SK-N-SH treated with all-trans-retinoic acid at 6 μM for 48 hours (cell line): Measurements from ENCODE around the gene LRRTM3.

ENCODE experiments used
- ATAC-seq: fragments of 200-7000 bp; cut with Tn5 transposase; 3 replicates; pipeline ENCODE4 v1.9.1; 2020; ENCODE audit warnings: mild to moderate bottlenecking, moderate library complexity
- ARNTL ChIP-seq: fragments of 450-650 bp; formaldehyde crosslinking; IDR thresholded peaks from 2 replicates; pipeline ENCODE4 v1.5.0; 2020; ENCODE audit warnings: low read depth, mild to moderate bottlenecking, moderate library complexity, borderline replicate concordance
- BACH2 ChIP-seq: fragments of 250-450 bp; sonication (Bioruptor Pico); IDR thresholded peaks from 2 replicates; pipeline ENCODE4 v1.9.0; 2021; ENCODE audit warnings: mild to moderate bottlenecking, borderline replicate concordance
- CREB5 ChIP-seq: fragments of 250-450 bp; sonication (Bioruptor Pico); IDR thresholded peaks from 2 replicates; pipeline ENCODE4 v1.5.1; 2020; ENCODE audit warnings: low read depth, mild to moderate bottlenecking, moderate library complexity
- CSDC2 ChIP-seq: fragments of 250-450 bp; sonication (Bioruptor Pico); IDR thresholded peaks from 2 replicates; pipeline ENCODE4 v1.5.0; 2020; ENCODE audit warnings: mild to moderate bottlenecking, moderate library complexity
- CSRNP3 ChIP-seq: fragments of 250-450 bp; sonication (Bioruptor Pico); IDR thresholded peaks from 2 replicates; pipeline ENCODE4 v1.5.1; 2021; ENCODE audit warnings: mild to moderate bottlenecking, moderate library complexity
- ESRRG ChIP-seq: fragments of 250-450 bp; sonication (Bioruptor Pico); IDR thresholded peaks from 2 replicates; pipeline ENCODE4 v1.6.1; 2021; ENCODE audit warnings: mild to moderate bottlenecking
- GLIS3 ChIP-seq: fragments of 250-450 bp; sonication (Bioruptor Pico); IDR thresholded peaks from 2 replicates; pipeline ENCODE4 v1.5.0; 2020; ENCODE audit warnings: mild to moderate bottlenecking, moderate library complexity
- ISL1 ChIP-seq: fragments of 250-450 bp; sonication (Bioruptor Pico); IDR thresholded peaks from 2 replicates; pipeline ENCODE4 v2.1.2; 2022; ENCODE audit warnings: mild to moderate bottlenecking, moderate library complexity
- OSR1 ChIP-seq: fragments of 250-450 bp; sonication (Bioruptor Pico); IDR thresholded peaks from 2 replicates; pipeline ENCODE4 v1.8.0; 2022; ENCODE audit warnings: moderate library complexity, mild to moderate bottlenecking, inconsistent platforms
- PATZ1 ChIP-seq: fragments of 250-450 bp; sonication (Bioruptor Pico); IDR thresholded peaks from 2 replicates; pipeline ENCODE4 v1.8.0; 2020; ENCODE audit warnings: mild to moderate bottlenecking, moderate library complexity, borderline replicate concordance
- POU6F1 ChIP-seq: fragments of 250-450 bp; sonication (Bioruptor Pico); IDR thresholded peaks from 2 replicates; pipeline ENCODE4 v1.8.0; 2021; ENCODE audit warnings: low read depth, mild to moderate bottlenecking, moderate library complexity, borderline replicate concordance
- PPARA ChIP-seq: fragments of 250-450 bp; sonication (Bioruptor Pico); IDR thresholded peaks from 2 replicates; pipeline ENCODE4 v1.5.0; 2020; ENCODE audit warnings: mild to moderate bottlenecking, borderline replicate concordance
- RARB ChIP-seq: fragments of 250-450 bp; sonication (Bioruptor Pico); IDR thresholded peaks from 2 replicates; pipeline ENCODE4 v1.8.0; 2021; ENCODE audit warnings: mild to moderate bottlenecking, moderate library complexity
- SNAI2 ChIP-seq: fragments of 250-450 bp; sonication (Bioruptor Pico); IDR thresholded peaks from 2 replicates; pipeline ENCODE4 v1.5.0; 2020; ENCODE audit warnings: mild to moderate bottlenecking, moderate library complexity
- TCF4 ChIP-seq: fragments of 250-450 bp; sonication (Bioruptor Pico); IDR thresholded peaks from 2 replicates; pipeline ENCODE4 v1.8.0; 2021; ENCODE audit warnings: mild to moderate bottlenecking, moderate library complexity, borderline replicate concordance
- TOX ChIP-seq: fragments of 250-450 bp; sonication (Bioruptor Pico); IDR thresholded peaks from 2 replicates; pipeline ENCODE4 v1.8.0; 2021; ENCODE audit warnings: mild to moderate bottlenecking, moderate library complexity, borderline replicate concordance
- TSHZ2 ChIP-seq: fragments of 250-450 bp; sonication (Bioruptor Pico); IDR thresholded peaks from 2 replicates; pipeline ENCODE4 v1.5.0; 2020; ENCODE audit warnings: mild to moderate bottlenecking, moderate library complexity
- ZC3H10 ChIP-seq: fragments of 250-450 bp; sonication (Bioruptor Pico); IDR thresholded peaks from 2 replicates; pipeline ENCODE4 v1.5.1; 2021; ENCODE audit warnings: mild to moderate bottlenecking, moderate library complexity
- ZFP3 ChIP-seq: fragments of 250-450 bp; sonication (Bioruptor Pico); IDR thresholded peaks from 2 replicates; pipeline ENCODE4 v1.5.0; 2020; ENCODE audit warnings: mild to moderate bottlenecking, moderate library complexity
- ZFP30 ChIP-seq: fragments of 450-650 bp; formaldehyde crosslinking; IDR thresholded peaks from 2 replicates; pipeline ENCODE4 v1.5.0; 2022; ENCODE audit warnings: mild to moderate bottlenecking, moderate library complexity
- ZNF565 ChIP-seq: fragments of 450-650 bp; formaldehyde crosslinking; conservative IDR thresholded peaks from 2 replicates; pipeline ENCODE4 v1.5.0; 2020; ENCODE audit warnings: low read depth, mild to moderate bottlenecking, moderate library complexity
- ZNF70 ChIP-seq: fragments of 450-650 bp; formaldehyde crosslinking; IDR thresholded peaks from 2 replicates; pipeline ENCODE4 v1.5.0; 2020; ENCODE audit warnings: mild to moderate bottlenecking, moderate library complexity
- ZNF8 ChIP-seq: fragments of 450-650 bp; formaldehyde crosslinking; IDR thresholded peaks from 2 replicates; pipeline ENCODE4 v1.5.0; 2020; ENCODE audit warnings: mild to moderate bottlenecking, moderate library complexity

LRRTM3 gene

GRCh38 chr10:67015225-67015624, 89.4 kb downstream of the LRRTM3 start:
- no peak for TF ChIP-seq ZFP3 (CRISPR knock-in tag)
- TF ChIP-seq ZNF70 (CRISPR knock-in tag) = no peak
- no peak for TF ChIP-seq ZC3H10 (CRISPR knock-in tag)
- TF ChIP-seq CSDC2 = no peak
- no peak for TF ChIP-seq CREB5 (CRISPR knock-in tag)
- no peak for TF ChIP-seq PPARA
- no peak for TF ChIP-seq BACH2 (CRISPR knock-in tag)
- TF ChIP-seq ZNF8 (CRISPR knock-in tag) = no peak
- no peak for TF ChIP-seq CSRNP3
- TF ChIP-seq TCF4 (CRISPR knock-in tag) = no peak
- no peak for TF ChIP-seq OSR1 (CRISPR knock-in tag)
- TF ChIP-seq ESRRG (CRISPR knock-in tag) = no peak
- no peak for TF ChIP-seq ISL1 (CRISPR knock-in tag)
- TF ChIP-seq RARB (CRISPR knock-in tag) = no peak
- TF ChIP-seq POU6F1 = no peak
- ATAC-seq = no peak

- no peak for ATAC-seq
- no peak for TF ChIP-seq ARNTL (CRISPR knock-in tag)
- TF ChIP-seq ZFP30 (CRISPR knock-in tag) = no peak
- no peak for TF ChIP-seq CREB5 (CRISPR knock-in tag)
- TF ChIP-seq CSRNP3 = no peak
- no peak for TF ChIP-seq ZNF70 (CRISPR knock-in tag)
- TF ChIP-seq GLIS3 (CRISPR knock-in tag) = no peak
- no peak for TF ChIP-seq RARB (CRISPR knock-in tag)
- TF ChIP-seq ESRRG (CRISPR knock-in tag) = no peak
- no peak for TF ChIP-seq TSHZ2 (CRISPR knock-in tag)
- no peak for TF ChIP-seq OSR1 (CRISPR knock-in tag)
- TF ChIP-seq ZFP3 (CRISPR knock-in tag) = no peak
- no peak for TF ChIP-seq BACH2 (CRISPR knock-in tag)
- TF ChIP-seq ZC3H10 (CRISPR knock-in tag) = no peak
- no peak for TF ChIP-seq TOX (CRISPR knock-in tag)
- no peak for TF ChIP-seq PATZ1
- no peak for TF ChIP-seq SNAI2 (CRISPR knock-in tag)
- no peak for TF ChIP-seq ISL1 (CRISPR knock-in tag)
- TF ChIP-seq ZNF565 (CRISPR knock-in tag) = no peak
- TF ChIP-seq ZNF8 (CRISPR knock-in tag) = no peak
- TF ChIP-seq POU6F1 = no peak
These were observed 91.4 kb downstream of the LRRTM3 start for GRCh38 chr10:67017218-67017617.
